Measurements from ENCODE around the gene AKR7A2. TPM values are rescaled to one million over a fixed set of nuclear protein-coding genes. Genes with fewer than 3 reads are reported as not detected.

The AKR7A2 gene
- total and polyA plus RNA-seq, 2 experiments from 2014 or later: 20.8 to 53.6 TPM

- TF ChIP-seq, protein P1, sequence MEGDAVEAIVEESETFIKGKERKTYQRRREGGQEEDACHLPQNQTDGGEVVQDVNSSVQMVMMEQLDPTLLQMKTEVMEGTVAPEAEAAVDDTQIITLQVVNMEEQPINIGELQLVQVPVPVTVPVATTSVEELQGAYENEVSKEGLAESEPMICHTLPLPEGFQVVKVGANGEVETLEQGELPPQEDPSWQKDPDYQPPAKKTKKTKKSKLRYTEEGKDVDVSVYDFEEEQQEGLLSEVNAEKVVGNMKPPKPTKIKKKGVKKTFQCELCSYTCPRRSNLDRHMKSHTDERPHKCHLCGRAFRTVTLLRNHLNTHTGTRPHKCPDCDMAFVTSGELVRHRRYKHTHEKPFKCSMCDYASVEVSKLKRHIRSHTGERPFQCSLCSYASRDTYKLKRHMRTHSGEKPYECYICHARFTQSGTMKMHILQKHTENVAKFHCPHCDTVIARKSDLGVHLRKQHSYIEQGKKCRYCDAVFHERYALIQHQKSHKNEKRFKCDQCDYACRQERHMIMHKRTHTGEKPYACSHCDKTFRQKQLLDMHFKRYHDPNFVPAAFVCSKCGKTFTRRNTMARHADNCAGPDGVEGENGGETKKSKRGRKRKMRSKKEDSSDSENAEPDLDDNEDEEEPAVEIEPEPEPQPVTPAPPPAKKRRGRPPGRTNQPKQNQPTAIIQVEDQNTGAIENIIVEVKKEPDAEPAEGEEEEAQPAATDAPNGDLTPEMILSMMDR (conservative IDR thresholded peaks at IDR 0.05; ENCODE audit: low read depth in 2 of 2): no peak
- TF ChIP-seq JUNB (IDR thresholded peaks at IDR 0.05; ENCODE audit: unreplicated experiment): no peak
Measured at GRCh38 chr1:19327736-19328135, 15.8 kb upstream of the AKR7A2 start (continued).

DNA sequence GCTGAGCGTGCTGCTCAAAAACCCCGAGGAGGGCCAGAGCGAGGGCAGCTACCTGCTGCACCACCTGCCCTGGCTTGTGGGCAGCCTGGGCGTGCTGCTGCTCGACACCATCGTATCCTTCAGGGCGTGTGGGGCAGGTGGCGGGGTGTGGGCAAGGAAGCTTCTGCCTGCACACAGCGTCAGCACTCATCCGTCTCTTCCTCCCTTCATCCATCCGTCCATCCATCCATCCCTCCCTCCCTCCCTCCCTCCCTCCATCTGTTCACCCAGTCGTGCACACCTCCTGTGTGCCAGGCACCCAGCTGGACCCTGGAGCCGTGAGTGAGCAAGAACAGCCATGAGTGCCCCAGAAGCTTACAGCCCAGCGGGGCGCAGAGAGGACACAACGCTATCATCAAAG lies 15.4 kb upstream of the AKR7A2 start:
- ATAC-seq: no peak
- H3K9me3 Mint-ChIP-seq: no peaks in the 10 kb centered on the region
- no peak overlapping the region for H3K4me3 Mint-ChIP-seq
- no peaks in the 10 kb centered on the region for H3K36me3 ChIP-seq (ENCODE audit: insufficient read depth)
- H3K4me1 ChIP-seq (ENCODE audit: insufficient read depth): no peaks in the 10 kb centered on the region
- no peaks in the 10 kb centered on the region for H3K4me1 Mint-ChIP-seq
- H3K4me2 ChIP-seq: no peak overlapping the region
- no peaks in the 10 kb centered on the region for H3K9me2 ChIP-seq (ENCODE audit: insufficient read depth)
- TF ChIP-seq NANOG (IDR thresholded peaks at IDR 0.05; ENCODE audit: borderline replicate concordance): no peak
- TF ChIP-seq ZNF114 (CRISPR knock-in tag; IDR thresholded peaks at IDR 0.05): no peak
- H3K27ac ChIP-seq (ENCODE audit: low read depth): no peak overlapping the region
- no peaks in the 10 kb centered on the region for H3F3A ChIP-seq (replicated peaks; ENCODE audit: low read depth)
- H3K79me2 ChIP-seq (replicated peaks; ENCODE audit: insufficient read depth): no peaks in the 10 kb centered on the region
- H2AFZ ChIP-seq: no peak overlapping the region
- H4K20me1 ChIP-seq (replicated peaks; ENCODE audit: insufficient read depth): no peaks in the 10 kb centered on the region; the same call in 1 of the 2 replicates
- DNase-seq (ENCODE audit: low spot score): no peak
- H3K36me3 Mint-ChIP-seq (ENCODE audit: low read depth): peaks cover 10% of the 10 kb centered on the region
- peaks cover 8% of the 10 kb centered on the region for H3K27me3 Mint-ChIP-seq (ENCODE audit: insufficient read depth, low read depth, poor library complexity)
- H3K27me3 ChIP-seq (ENCODE audit: insufficient read depth): no peaks in the 10 kb centered on the region
- no peak overlapping the region for H3K4me3 ChIP-seq
- H3K27ac Mint-ChIP-seq: no peak overlapping the region

GRCh38 chr1:19326748-19327065 lies 14.8 kb upstream of the AKR7A2 start:
- no peak overlapping the region for H3K4me3 ChIP-seq
- H3K27me3 ChIP-seq (ENCODE audit: insufficient read depth): no peaks in the 10 kb centered on the region

More at GRCh38 chr1:19326748-19327065, 14.8 kb upstream of the AKR7A2 start:
- H3K36me3 Mint-ChIP-seq (ENCODE audit: low read depth): peaks cover 10% of the 10 kb centered on the region; the same call in 2 of the 3 replicates
- DNase-seq (ENCODE audit: low spot score) (no peak), ATAC-seq (no peak)
- no peaks in the 10 kb centered on the region for H3K36me3 ChIP-seq (ENCODE audit: insufficient read depth)
- H3K27ac Mint-ChIP-seq: no peak overlapping the region
- H3K9me3 Mint-ChIP-seq: no peaks in the 10 kb centered on the region
- no peaks in the 10 kb centered on the region; the same call in 1 of the 2 replicates for H4K20me1 ChIP-seq (replicated peaks; ENCODE audit: insufficient read depth)
- no peak overlapping the region for H3K27ac ChIP-seq (ENCODE audit: low read depth)
- H3K4me3 Mint-ChIP-seq: no peak overlapping the region
- no peak overlapping the region for H3K4me2 ChIP-seq
- H3F3A ChIP-seq (replicated peaks; ENCODE audit: low read depth): no peaks in the 10 kb centered on the region
- no peaks in the 10 kb centered on the region for H3K4me1 ChIP-seq (ENCODE audit: insufficient read depth)
- H3K4me1 Mint-ChIP-seq: no peaks in the 10 kb centered on the region
- H3K9me2 ChIP-seq (ENCODE audit: insufficient read depth): no peaks in the 10 kb centered on the region
- TF ChIP-seq CREB1 (CRISPR knock-in tag; IDR thresholded peaks at IDR 0.05; ENCODE audit: low read depth) (no peak), EZH2phosphoT487 (IDR thresholded peaks at IDR 0.05; ENCODE audit: unreplicated experiment) (no peak), POLR2AphosphoS5 (IDR thresholded peaks at IDR 0.05; ENCODE audit: low read depth) (no peak), ETS1 (IDR thresholded peaks at IDR 0.05) (no peak), REST (IDR thresholded peaks at IDR 0.05; ENCODE audit: unreplicated experiment) (no peak), JUNB (IDR thresholded peaks at IDR 0.05; ENCODE audit: unreplicated experiment) (no peak), EZH2 (IDR thresholded peaks at IDR 0.05; ENCODE audit: low read depth, unreplicated experiment) (no peak), STAT1 (IDR thresholded peaks at IDR 0.05; ENCODE audit: unreplicated experiment) (no peak), NANOG (IDR thresholded peaks at IDR 0.05; ENCODE audit: borderline replicate concordance) (no peak)
- TF ChIP-seq, protein P1 (conservative IDR thresholded peaks at IDR 0.05; ENCODE audit: low read depth in 2 of 2): no peak
- no peaks in the 10 kb centered on the region for H3K79me2 ChIP-seq (replicated peaks; ENCODE audit: insufficient read depth)
- H2AFZ ChIP-seq: no peak overlapping the region
- peaks cover 8% of the 10 kb centered on the region for H3K27me3 Mint-ChIP-seq (ENCODE audit: insufficient read depth, low read depth, poor library complexity)
